GM12878 (cell line): ENCODE results near the gene FARS2. TPM values are rescaled to one million over a fixed set of nuclear protein-coding genes. Genes with fewer than 3 reads are reported as not detected.

Experiments
- ATAC-seq: fragments of 200-7000 bp; cut with Tn5 transposase; 3 replicates; pipeline ENCODE4 v1.9.1; 2020; ENCODE audit warnings: mild to moderate bottlenecking, moderate library complexity
- BruUV-seq: library from RNA; stranded (reverse); fragments of 400-500 nt; replicated peaks from 2 replicates; lab custom pipeline; 2021; lab: Mats Ljungman, UMichigan
- CTCF ChIA-PET: fragments of 300-600 bp; sonication (Branson Sonifier 250); formaldehyde crosslinking; extraction: SDS; loops from one replicate; lab custom pipeline; 2021; ENCODE audit warnings: inconsistent platforms; lab: Yijun Ruan, JAX
- POLR2A ChIA-PET: fragments of 350-600 bp; formaldehyde crosslinking; extraction: SDS; loops from one replicate; lab custom pipeline; 2021; ENCODE audit warnings: inconsistent platforms; lab: Charles Lee
- RAD21 ChIA-PET: fragments of 300-600 bp; sonication (Branson Sonifier 250); formaldehyde crosslinking; loops from one replicate; lab custom pipeline; 2023; ENCODE audit warnings: antibody characterized with exemption; ENCODE audit not compliant: unreplicated experiment; lab: Charles Lee
- SMC1A ChIA-PET: fragments of 300-600 bp; sonication (Branson Sonifier 250); formaldehyde crosslinking; loops from one replicate; lab custom pipeline; 2023; ENCODE audit not compliant: unreplicated experiment, uncharacterized antibody; lab: Charles Lee
- DNase-seq: peaks from one replicate; pipeline ENCODE4 v3.0.0-alpha.2; 2011; ENCODE audit warnings: low read depth, low spot score
- FAIRE-seq: peaks from 3 replicates; lab custom pipeline; 2011; peaks lifted over from hg19 to GRCh38; lab: Jason Lieb, UNC
- H2AFZ ChIP-seq: 2 replicates; pipeline ENCODE4 v1.6.0; 2011; ENCODE audit warnings: low read depth, low read length, control low read depth; ENCODE audit not compliant: control insufficient read depth
- H3K27ac ChIP-seq: 2 replicates; pipeline ENCODE4 v1.5.1; 2011; ENCODE audit warnings: control low read depth; ENCODE audit not compliant: control insufficient read depth, insufficient read depth
- H3K27me3 ChIP-seq, 2 experiments: replicated peaks in 1 of 2; 2 replicates each; pipeline versions ENCODE4 v1.6.0 to v1.6.1; 2011; ENCODE audit warnings: low read length in 1 of 2; ENCODE audit not compliant: control insufficient read depth in 2 of 2, insufficient read depth in 2 of 2
- H3K36me3 ChIP-seq, 2 experiments: 2 replicates each; pipeline ENCODE4 v1.5.1; 2011; ENCODE audit warnings: low read length in 1 of 2; ENCODE audit not compliant: control insufficient read depth in 2 of 2, insufficient read depth in 2 of 2
- H3K4me1 ChIP-seq: 2 replicates; pipeline ENCODE4 v1.6.1; 2011; ENCODE audit warnings: mild to moderate bottlenecking, low read length, moderate library complexity, mixed read lengths; ENCODE audit not compliant: control insufficient read depth, insufficient read depth
- H3K4me2 ChIP-seq: 2 replicates; pipeline ENCODE4 v1.6.0; 2011; ENCODE audit warnings: control low read depth; ENCODE audit not compliant: control insufficient read depth, insufficient read depth
- H3K4me3 ChIP-seq: fragments of 200-600 bp; sonication (generic); 2 replicates; pipeline ENCODE4 v1.5.1; 2016
- H3K79me2 ChIP-seq: 2 replicates; pipeline ENCODE4 v1.6.0; 2011; ENCODE audit warnings: low read length; ENCODE audit not compliant: control insufficient read depth, insufficient read depth
- H3K9ac ChIP-seq: 2 replicates; pipeline ENCODE4 v1.8.0; 2011; ENCODE audit warnings: low read length, control low read depth, mixed read lengths; ENCODE audit not compliant: control insufficient read depth, insufficient read depth
- H3K9me3 ChIP-seq: replicated peaks from 3 replicates; pipeline ENCODE4 v1.5.1; 2011; ENCODE audit warnings: mild to moderate bottlenecking, low read length; ENCODE audit not compliant: control insufficient read depth, insufficient read depth
- H4K20me1 ChIP-seq: 2 replicates; pipeline ENCODE4 v1.6.0; 2011; ENCODE audit not compliant: control insufficient read depth, insufficient read depth
- CBFB ChIP-seq: IDR thresholded peaks from 2 replicates; pipeline ENCODE4 v1.6.1; 2016; ENCODE audit warnings: antibody characterized with exemption, low read depth
- EED ChIP-seq: sonication (generic); IDR thresholded peaks from 2 replicates; pipeline ENCODE4 v1.6.1; 2016; ENCODE audit warnings: antibody characterized with exemption, low read depth
- EP300 ChIP-seq, 2 experiments: fragments of 150-350 bp in 1 of 2; IDR thresholded peaks; 2 replicates each; pipeline ENCODE4 v1.6.1; 2011 to 2012; ENCODE audit warnings: low read depth in 2 of 2, low read length in 2 of 2, borderline replicate concordance in 1 of 2, improper control_type of control experiment in 1 of 2, inconsistent platforms in 1 of 2; ENCODE audit not compliant: control insufficient read depth in 1 of 2
- FOXK2 ChIP-seq: fragments of 450-650 bp; IDR thresholded peaks from 2 replicates; pipeline ENCODE4 v1.6.1; 2017; ENCODE audit warnings: mild to moderate bottlenecking, moderate library complexity
- KLF5 ChIP-seq: fragments of 450-650 bp; IDR thresholded peaks from 2 replicates; pipeline ENCODE4 v1.6.1; 2014; ENCODE audit warnings: mild to moderate bottlenecking; ENCODE audit not compliant: partially characterized antibody
- MEF2B ChIP-seq: fragments of 450-650 bp; IDR thresholded peaks from 2 replicates; pipeline ENCODE4 v1.6.1; 2018; ENCODE audit warnings: mild to moderate bottlenecking, moderate library complexity; ENCODE audit not compliant: partially characterized antibody, poor library complexity, severe bottlenecking
- RB1 ChIP-seq: fragments of 450-650 bp; formaldehyde crosslinking; IDR thresholded peaks from 2 replicates; pipeline ENCODE4 v1.6.1; 2017; ENCODE audit warnings: mild to moderate bottlenecking, borderline replicate concordance
- SIN3A ChIP-seq: IDR thresholded peaks from 2 replicates; pipeline ENCODE4 v1.6.1; 2012; ENCODE audit warnings: low read depth, low read length, improper control_type of control experiment
- SIX5 ChIP-seq: IDR thresholded peaks from 2 replicates; pipeline ENCODE4 v1.6.1; 2011; ENCODE audit warnings: mild to moderate bottlenecking, low read depth, low read length, moderate library complexity; ENCODE audit not compliant: severe bottlenecking
- SMAD5 ChIP-seq: IDR thresholded peaks from 2 replicates; pipeline ENCODE4 v1.6.1; 2016; ENCODE audit warnings: antibody characterized with exemption, low read depth
- SUPT20H ChIP-seq: IDR thresholded peaks from 2 replicates; pipeline ENCODE4 v1.6.1; 2011; ENCODE audit warnings: low read depth, mild to moderate bottlenecking, low read length, moderate library complexity, borderline replicate concordance; ENCODE audit not compliant: control insufficient read depth
- WRNIP1 ChIP-seq: IDR thresholded peaks from 2 replicates; pipeline ENCODE4 v1.6.1; 2011; ENCODE audit warnings: low read depth, low read length, improper control_type of control experiment, borderline replicate concordance
- ZSCAN29 ChIP-seq: fragments of 450-650 bp; IDR thresholded peaks from 2 replicates; pipeline ENCODE4 v1.6.1; 2017; ENCODE audit warnings: mild to moderate bottlenecking, moderate library complexity
- WGBS: methylation state at CpG from one replicate; pipeline ENCODE4 v1.1.6; 2016; ENCODE audit warnings: low lambda C conversion rate; ENCODE audit not compliant: insufficient replicate concordance, insufficient coverage; ENCODE audit errors: missing lambda C conversion rate; 5-methylcytosine and 5-hydroxymethylcytosine counted together
- in situ Hi-C: fragments of 300-500 bp; cut with MboI; formaldehyde crosslinking; loops from 9 replicates; pipeline ENCODE4 v1.14.3; 2018; ENCODE audit warnings: mixed read lengths
- intact Hi-C: fragments of 100-400 bp; cut with micrococcal nuclease; formaldehyde crosslinking; loops from one replicate; pipeline ENCODE4 v1.14.2; 2022; ENCODE audit not compliant: unreplicated experiment
- polyA plus RNA-seq, 11 experiments: library from polyadenylated mRNA; depleted of rRNA in 4 of 11; unstranded in 6 of 11; stranded (reverse) in 5 of 11; fragments of >200 nt; fragmentation: Nextera tagmentation in 4 of 11; fragmentation: Illumina TruSeq in 1 of 11; extraction: Ambion mirVana in 4 of 11; extraction: Trizol in 1 of 11; gene quantifications; 1 replicate in 1 of 11; 2 replicates in 10 of 11; pipeline versions ENCODE4 v1.2.1 to v1.2.3, GENCODE V29; 2011 to 2016; ENCODE audit warnings: inconsistent platforms in 2 of 11, missing spikeins in 2 of 11, low read depth in 1 of 11
- total RNA-seq, 4 experiments: library from RNA; depleted of rRNA in 3 of 4; stranded (reverse); fragments of >200 nt in 3 of 4; fragmentation: Illumina TruSeq in 1 of 4; extraction: Trizol in 1 of 4; gene quantifications; 2 replicates each; pipeline versions ENCODE4 v1.2.1 to v1.2.3, GENCODE V29; 2013 to 2021
- TF ChIP-seq, protein P1 (sequence below): fragments of 450-650 bp; IDR thresholded peaks from 2 replicates; pipeline ENCODE4 v1.6.1; 2017; ENCODE audit warnings: mild to moderate bottlenecking, moderate library complexity
- TF ChIP-seq, protein P2 (sequence below): IDR thresholded peaks from 2 replicates; pipeline ENCODE4 v1.6.1; 2012; ENCODE audit warnings: low read depth, low read length, improper control_type of control experiment
- TF ChIP-seq, protein P3 (sequence below): IDR thresholded peaks from 2 replicates; pipeline ENCODE4 v1.6.1; 2011; ENCODE audit warnings: low read depth, low read length, improper control_type of control experiment, borderline replicate concordance

FARS2 gene
- total and polyA plus RNA-seq, 10 of the 15 experiments (the other 5 are each of a cell fraction or from before 2014, with no cell fraction given): 16.8 to 46.7 (median 25.6) TPM

DNA sequence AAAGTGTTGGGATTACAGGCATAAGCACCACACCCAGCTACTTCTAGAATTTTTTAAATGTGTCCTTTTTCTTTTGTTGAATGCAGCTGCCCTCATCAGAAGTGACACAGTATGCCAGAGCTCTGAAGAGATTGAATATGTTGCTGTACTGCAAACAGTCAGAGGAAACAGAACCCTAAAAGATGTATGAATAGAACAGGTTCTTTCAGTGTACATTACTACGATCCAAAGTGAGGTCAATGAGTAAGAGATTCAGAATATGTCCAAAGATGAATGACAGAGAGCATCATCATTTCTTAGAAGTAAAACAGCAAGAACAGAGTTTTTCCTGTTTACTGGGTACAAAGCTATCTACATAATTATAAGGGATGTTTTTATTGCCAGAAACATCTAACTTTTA is 476.9 kb downstream of the FARS2 start (continued):
- TF ChIP-seq, protein P1, sequence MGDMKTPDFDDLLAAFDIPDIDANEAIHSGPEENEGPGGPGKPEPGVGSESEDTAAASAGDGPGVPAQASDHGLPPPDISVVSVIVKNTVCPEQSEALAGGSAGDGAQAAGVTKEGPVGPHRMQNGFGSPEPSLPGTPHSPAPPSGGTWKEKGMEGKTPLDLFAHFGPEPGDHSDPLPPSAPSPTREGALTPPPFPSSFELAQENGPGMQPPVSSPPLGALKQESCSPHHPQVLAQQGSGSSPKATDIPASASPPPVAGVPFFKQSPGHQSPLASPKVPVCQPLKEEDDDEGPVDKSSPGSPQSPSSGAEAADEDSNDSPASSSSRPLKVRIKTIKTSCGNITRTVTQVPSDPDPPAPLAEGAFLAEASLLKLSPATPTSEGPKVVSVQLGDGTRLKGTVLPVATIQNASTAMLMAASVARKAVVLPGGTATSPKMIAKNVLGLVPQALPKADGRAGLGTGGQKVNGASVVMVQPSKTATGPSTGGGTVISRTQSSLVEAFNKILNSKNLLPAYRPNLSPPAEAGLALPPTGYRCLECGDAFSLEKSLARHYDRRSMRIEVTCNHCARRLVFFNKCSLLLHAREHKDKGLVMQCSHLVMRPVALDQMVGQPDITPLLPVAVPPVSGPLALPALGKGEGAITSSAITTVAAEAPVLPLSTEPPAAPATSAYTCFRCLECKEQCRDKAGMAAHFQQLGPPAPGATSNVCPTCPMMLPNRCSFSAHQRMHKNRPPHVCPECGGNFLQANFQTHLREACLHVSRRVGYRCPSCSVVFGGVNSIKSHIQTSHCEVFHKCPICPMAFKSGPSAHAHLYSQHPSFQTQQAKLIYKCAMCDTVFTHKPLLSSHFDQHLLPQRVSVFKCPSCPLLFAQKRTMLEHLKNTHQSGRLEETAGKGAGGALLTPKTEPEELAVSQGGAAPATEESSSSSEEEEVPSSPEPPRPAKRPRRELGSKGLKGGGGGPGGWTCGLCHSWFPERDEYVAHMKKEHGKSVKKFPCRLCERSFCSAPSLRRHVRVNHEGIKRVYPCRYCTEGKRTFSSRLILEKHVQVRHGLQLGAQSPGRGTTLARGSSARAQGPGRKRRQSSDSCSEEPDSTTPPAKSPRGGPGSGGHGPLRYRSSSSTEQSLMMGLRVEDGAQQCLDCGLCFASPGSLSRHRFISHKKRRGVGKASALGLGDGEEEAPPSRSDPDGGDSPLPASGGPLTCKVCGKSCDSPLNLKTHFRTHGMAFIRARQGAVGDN: no peak
- TF ChIP-seq SUPT20H (no peak), FOXK2 (no peak), ZSCAN29 (no peak), SIN3A (no peak), EED (no peak)

DNA sequence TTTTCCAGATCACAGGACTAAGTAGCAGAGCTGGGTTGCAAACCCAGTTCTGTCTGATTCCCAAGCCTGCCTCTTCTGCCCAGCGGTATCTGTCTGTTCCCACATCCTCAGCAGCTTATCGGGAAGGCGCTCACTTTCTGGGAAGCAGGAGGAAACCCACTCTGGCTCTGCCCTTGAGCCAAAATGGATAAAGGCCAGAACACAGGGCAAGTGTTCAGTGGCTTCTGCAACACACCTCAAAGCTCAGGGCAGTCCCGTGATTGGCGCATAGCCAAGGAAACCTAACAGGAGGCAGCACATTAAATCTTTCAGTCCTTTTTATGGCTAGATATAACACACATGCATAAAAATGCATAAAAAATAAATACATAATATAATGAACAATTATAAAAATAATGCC is 483.2 kb downstream of the FARS2 start:
- H3K9ac ChIP-seq: no peak overlapping the region
- no peaks in the 10 kb centered on the region for H3K36me3 ChIP-seq
- ChIA-PET RAD21 (no interaction called here), CTCF (no interaction called here), POLR2A (interaction anchor here (0.6 kb wide), 1 partner anchor 240 kb away, joined by 7 read pairs; no protein-coding TSS in a partner anchor), SMC1A (interaction anchor here (1.2 kb wide), 1 partner anchor 25 kb away, joined by 3 read pairs; no protein-coding TSS in a partner anchor)
- in situ Hi-C loops (no loop called here), intact Hi-C loops (no loop called here)
- no peak overlapping the region for H3K4me2 ChIP-seq
- no peak overlapping the region for H3K27ac ChIP-seq
- ATAC-seq (no peak), DNase-seq (no peak), FAIRE-seq (no peak)
- no TSS peak for BruUV-seq
- no peaks in the 10 kb centered on the region for H3K4me1 ChIP-seq
- no peak overlapping the region for H2AFZ ChIP-seq
- H3K4me3 ChIP-seq: no peak overlapping the region
- no peaks in the 10 kb centered on the region for H3K27me3 ChIP-seq
- no peaks in the 10 kb centered on the region for H4K20me1 ChIP-seq
- H3K9me3 ChIP-seq: no peaks in the 10 kb centered on the region
- TF ChIP-seq RB1 (no peak), WRNIP1 (no peak), KLF5 (no peak), EP300 (IDR thresholded peaks at IDR 0.05; ENCODE audit: borderline replicate concordance in 1 of 2, control insufficient read depth in 1 of 2, low read depth in 2 of 2, low read length in 2 of 2) (no peak), MEF2B (no peak), CBFB (no peak), SMAD5 (no peak), SIX5 (no peak)
- TF ChIP-seq, protein P2, sequence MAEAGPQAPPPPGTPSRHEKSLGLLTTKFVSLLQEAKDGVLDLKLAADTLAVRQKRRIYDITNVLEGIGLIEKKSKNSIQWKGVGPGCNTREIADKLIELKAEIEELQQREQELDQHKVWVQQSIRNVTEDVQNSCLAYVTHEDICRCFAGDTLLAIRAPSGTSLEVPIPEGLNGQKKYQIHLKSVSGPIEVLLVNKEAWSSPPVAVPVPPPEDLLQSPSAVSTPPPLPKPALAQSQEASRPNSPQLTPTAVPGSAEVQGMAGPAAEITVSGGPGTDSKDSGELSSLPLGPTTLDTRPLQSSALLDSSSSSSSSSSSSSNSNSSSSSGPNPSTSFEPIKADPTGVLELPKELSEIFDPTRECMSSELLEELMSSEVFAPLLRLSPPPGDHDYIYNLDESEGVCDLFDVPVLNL: no peak
- TF ChIP-seq, protein P3, sequence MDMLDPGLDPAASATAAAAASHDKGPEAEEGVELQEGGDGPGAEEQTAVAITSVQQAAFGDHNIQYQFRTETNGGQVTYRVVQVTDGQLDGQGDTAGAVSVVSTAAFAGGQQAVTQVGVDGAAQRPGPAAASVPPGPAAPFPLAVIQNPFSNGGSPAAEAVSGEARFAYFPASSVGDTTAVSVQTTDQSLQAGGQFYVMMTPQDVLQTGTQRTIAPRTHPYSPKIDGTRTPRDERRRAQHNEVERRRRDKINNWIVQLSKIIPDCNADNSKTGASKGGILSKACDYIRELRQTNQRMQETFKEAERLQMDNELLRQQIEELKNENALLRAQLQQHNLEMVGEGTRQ: no peak
- TF ChIP-seq, all 136 proteins: peak for 0
- H3K79me2 ChIP-seq: no peaks in the 10 kb centered on the region
- WGBS: 97% methylated on average over 5 of the region's 5 CpGs
